Hepatocyte (in vitro differentiated cells): Measurements from ENCODE around the gene GLT1D1. TPM values are rescaled to one million over a fixed set of nuclear protein-coding genes. Genes with fewer than 3 reads are reported as not detected.

ENCODE experiments used
- DNase-seq: peaks from one replicate; pipeline ENCODE4 v3.0.0-alpha.2; 2016; ENCODE audit warnings: low spot score
- H2AFZ ChIP-seq: fragments of 200-600 bp; sonication (generic); 2 replicates; pipeline ENCODE4 v1.6.0; 2016; ENCODE audit warnings: antibody characterized with exemption, mild to moderate bottlenecking
- H3K27ac ChIP-seq: fragments of 200-600 bp; sonication (generic); 2 replicates; pipeline ENCODE4 v1.5.1; 2016; ENCODE audit warnings: mild to moderate bottlenecking
- H3K27me3 ChIP-seq: fragments of 200-600 bp; sonication (generic); 2 replicates; pipeline ENCODE4 v1.6.1; 2016
- H3K36me3 ChIP-seq: fragments of 200-600 bp; sonication (generic); replicated peaks from 2 replicates; pipeline ENCODE4 v1.5.1; 2016; ENCODE audit warnings: low read depth; ENCODE audit not compliant: insufficient read depth
- H3K4me1 ChIP-seq: fragments of 200-600 bp; sonication (generic); 2 replicates; pipeline ENCODE4 v1.5.1; 2016; ENCODE audit warnings: mild to moderate bottlenecking, moderate library complexity; ENCODE audit not compliant: insufficient read depth
- H3K4me2 ChIP-seq: fragments of 200-600 bp; sonication (generic); 2 replicates; pipeline ENCODE4 v1.6.0; 2016
- H3K4me3 ChIP-seq: fragments of 200-600 bp; sonication (generic); 2 replicates; pipeline ENCODE4 v1.5.1; 2016; ENCODE audit warnings: mild to moderate bottlenecking
- H3K79me2 ChIP-seq: fragments of 200-600 bp; sonication (generic); 2 replicates; pipeline ENCODE4 v1.6.0; 2017; ENCODE audit warnings: mild to moderate bottlenecking
- H3K9me2 ChIP-seq: fragments of 200-600 bp; sonication (generic); replicated peaks from 2 replicates; pipeline ENCODE4 v1.6.0; 2017; ENCODE audit warnings: mild to moderate bottlenecking; ENCODE audit not compliant: insufficient read depth
- H3K9me3 ChIP-seq: fragments of 200-600 bp; sonication (generic); 2 replicates; pipeline ENCODE4 v1.5.1; 2016; ENCODE audit warnings: low read depth, mild to moderate bottlenecking
- H4K20me1 ChIP-seq: fragments of 200-600 bp; sonication (generic); 2 replicates; pipeline ENCODE4 v1.6.0; 2016; ENCODE audit warnings: mild to moderate bottlenecking; ENCODE audit not compliant: insufficient read depth, poor library complexity, severe bottlenecking
- CTCF ChIP-seq: fragments of 200-600 bp; sonication (generic); IDR thresholded peaks from 2 replicates; pipeline ENCODE4 v1.5.1; 2016; ENCODE audit warnings: antibody characterized with exemption, mild to moderate bottlenecking; ENCODE audit not compliant: poor library complexity
- EZH2 ChIP-seq: fragments of 200-600 bp; sonication (generic); IDR thresholded peaks from 2 replicates; pipeline ENCODE4 v1.6.1; 2016; ENCODE audit warnings: antibody characterized with exemption, mild to moderate bottlenecking, borderline replicate concordance
- EZH2phosphoT487 ChIP-seq: fragments of 200-600 bp; sonication (generic); IDR thresholded peaks from one replicate; pipeline ENCODE4 v1.6.1; 2018; ENCODE audit warnings: antibody characterized with exemption, mild to moderate bottlenecking, low read depth, moderate library complexity; ENCODE audit not compliant: unreplicated experiment, severe bottlenecking
- WGBS: methylation state at CpG from one replicate; pipeline ENCODE4 v1.1.6; 2016; ENCODE audit warnings: low lambda C conversion rate; ENCODE audit errors: missing lambda C conversion rate; 5-methylcytosine and 5-hydroxymethylcytosine counted together
- polyA plus RNA-seq: library from polyadenylated mRNA; unstranded; fragments of >200 nt; fragmentation: Nextera tagmentation; extraction: Ambion mirVana; gene quantifications from 2 replicates; pipeline ENCODE4 v1.2.1, GENCODE V29; 2016
- total RNA-seq: library from RNA; depleted of rRNA; stranded (reverse); fragments of >200 nt; gene quantifications from 2 replicates; pipeline ENCODE4 v1.2.3, GENCODE V29; 2014

Gene GLT1D1
- total and polyA plus RNA-seq, 2 experiments from 2014 or later: 1.8 to 1.9 TPM

GRCh38 chr12:128918481-128919260 lies 65.4 kb downstream of the GLT1D1 start:
- Histone ChIP-seq H2AFZ (no peak overlapping the region), H3K79me2 (no peaks in the 10 kb centered on the region), H3K4me2 (no peak overlapping the region), H3K4me3 (no peak overlapping the region), H3K9me3 (no peaks in the 10 kb centered on the region), H3K9me2 (no peaks in the 10 kb centered on the region), H3K36me3 (no peaks in the 10 kb centered on the region), H4K20me1 (no peaks in the 10 kb centered on the region), H3K4me1 (no peaks in the 10 kb centered on the region), H3K27ac (no peak overlapping the region), H3K27me3 (no peaks in the 10 kb centered on the region)
- WGBS: 66% methylated on average over 13 of the region's 13 CpGs
- TF ChIP-seq CTCF (no peak), EZH2phosphoT487 (no peak), EZH2 (no peak)
- DNase-seq: no peak

DNA sequence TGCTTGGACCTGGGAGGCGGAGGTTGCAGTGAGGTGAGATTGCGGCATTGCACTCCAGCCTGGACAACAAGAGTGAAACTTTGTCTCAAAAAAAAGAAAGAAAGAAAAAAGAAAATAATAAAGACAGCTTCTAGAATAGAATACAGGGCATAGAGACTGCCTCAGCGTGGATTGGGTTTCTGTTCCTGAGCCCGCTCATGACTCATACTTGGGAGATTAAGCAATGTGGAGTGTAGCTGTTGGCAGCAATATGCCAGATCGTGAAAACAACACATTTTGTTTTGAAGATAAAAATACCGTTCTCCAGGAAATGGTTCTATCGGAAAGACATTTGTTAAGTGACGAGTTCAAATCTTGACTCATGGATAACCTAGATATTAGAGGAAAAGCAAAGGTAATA lies 67.2 kb downstream of the GLT1D1 start:
- Histone ChIP-seq H3K4me2 (no peak overlapping the region), H3K27ac (no peak overlapping the region)

GRCh38 chr12:128928361-128928760 lies 75.1 kb downstream of the GLT1D1 start:
- H3K36me3 ChIP-seq: no peaks in the 10 kb centered on the region
- no peaks in the 10 kb centered on the region for H3K9me2 ChIP-seq
- no peaks in the 10 kb centered on the region for H3K27me3 ChIP-seq
- no peak overlapping the region for H3K27ac ChIP-seq
- H3K9me3 ChIP-seq: no peaks in the 10 kb centered on the region
- DNase-seq: no peak
- TF ChIP-seq EZH2 (no peak), EZH2phosphoT487 (no peak), CTCF (no peak)
- no peaks in the 10 kb centered on the region for H3K4me1 ChIP-seq
- H3K79me2 ChIP-seq: no peaks in the 10 kb centered on the region
- no peak overlapping the region for H3K4me2 ChIP-seq
- H2AFZ ChIP-seq: no peak overlapping the region
- 94% methylated on average over 12 of the region's 12 CpGs for WGBS
- no peaks in the 10 kb centered on the region for H4K20me1 ChIP-seq
- H3K4me3 ChIP-seq: no peak overlapping the region

More for the DNA sequence above, 67.2 kb downstream of the GLT1D1 start:
- H3K79me2 ChIP-seq: no peaks in the 10 kb centered on the region
- H3K4me1 ChIP-seq: no peaks in the 10 kb centered on the region
- H3K4me3 ChIP-seq: no peak overlapping the region
- H3K36me3 ChIP-seq: no peaks in the 10 kb centered on the region
- H3K27me3 ChIP-seq: no peaks in the 10 kb centered on the region
- TF ChIP-seq CTCF (no peak), EZH2 (no peak), EZH2phosphoT487 (no peak)
- no peaks in the 10 kb centered on the region for H3K9me2 ChIP-seq
- no peak overlapping the region for H2AFZ ChIP-seq
- H3K9me3 ChIP-seq: no peaks in the 10 kb centered on the region
- WGBS: 70% methylated on average over 8 of the region's 8 CpGs
- no peaks in the 10 kb centered on the region for H4K20me1 ChIP-seq
- peak; percentile 54 for DNase-seq
